ENCODE measurements around the gene MRPS34. TPM values are rescaled to one million over a fixed set of nuclear protein-coding genes. Genes with fewer than 3 reads are reported as not detected.

Gene MRPS34
- total RNA-seq, 1 donor from 2014 or later: 98.6 TPM

DNA sequence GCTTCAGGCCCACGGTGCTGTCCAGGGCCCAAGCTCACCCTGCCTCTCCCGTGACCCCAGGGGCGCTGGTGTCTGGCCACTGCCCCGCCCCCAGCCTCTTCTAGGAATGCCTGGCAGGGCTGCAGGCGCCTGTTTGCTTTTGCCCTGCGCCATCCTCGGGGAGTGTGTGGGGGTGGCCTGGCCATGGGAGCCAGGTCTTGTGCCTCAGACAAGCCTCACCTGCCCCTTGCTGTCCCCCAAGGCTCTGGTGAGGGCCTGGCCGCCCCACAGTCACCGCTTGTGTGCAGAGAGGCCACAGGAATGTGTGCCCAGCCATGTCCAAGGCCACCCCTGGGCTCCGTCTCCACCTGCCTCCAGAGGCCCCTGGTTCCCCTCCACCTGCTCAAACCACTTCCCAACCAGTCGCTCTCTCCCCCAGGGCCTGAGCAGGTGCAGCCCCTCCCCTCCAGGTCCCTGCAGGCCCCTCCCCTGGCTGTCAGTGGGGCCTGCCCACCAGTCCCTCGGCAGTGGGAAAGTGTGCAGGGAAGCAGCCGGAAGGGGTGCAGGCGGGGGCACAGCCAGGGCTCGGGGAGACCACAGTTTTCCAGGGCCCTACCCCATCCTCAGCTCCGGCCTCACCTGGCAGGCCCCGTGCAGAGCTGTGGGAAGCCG, 21.4 kb upstream of the MRPS34 start:
- peak; percentile 2 for ATAC-seq

DNA sequence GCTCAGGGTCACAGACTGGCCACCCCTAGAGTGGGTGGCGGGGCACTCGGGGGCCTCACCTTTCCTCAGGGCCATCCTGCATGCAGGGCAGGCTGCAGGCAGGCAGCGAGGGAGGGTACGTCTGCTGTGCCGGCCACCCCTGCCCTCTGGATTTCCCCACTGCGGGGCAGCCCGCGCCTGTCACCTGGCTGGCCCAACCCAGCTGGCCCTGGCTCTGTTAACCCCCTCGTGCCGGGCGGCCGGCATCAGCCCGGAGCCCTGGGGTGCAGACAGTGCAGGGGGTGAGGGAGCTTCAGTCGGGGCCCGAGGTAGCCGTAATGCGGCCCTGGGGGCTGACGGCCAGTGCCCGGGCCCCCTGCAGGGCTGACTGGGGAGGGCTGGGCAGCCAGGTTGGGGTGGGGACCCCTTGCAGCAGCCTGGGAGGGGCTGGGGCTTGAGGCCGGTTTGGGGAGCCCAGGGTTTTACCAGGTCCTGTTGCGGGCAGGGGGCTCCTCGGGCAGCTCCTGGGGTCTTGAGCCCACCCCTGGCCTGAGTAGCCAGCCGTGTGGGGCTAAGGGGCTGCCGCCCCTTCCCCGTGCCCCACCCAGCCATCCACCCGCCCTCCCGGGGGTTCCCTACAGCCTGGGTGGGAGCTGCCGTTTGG, 20.8 kb upstream of the MRPS34 start, which contains the start of gene IGFALS:
Gene IGFALS, minus strand, starts transcription at position 128 of the 643 bp plus-strand sequence. Its CDS starts 53 bp downstream, at position 75.
- ATAC-seq: peak; percentile 2

DNA sequence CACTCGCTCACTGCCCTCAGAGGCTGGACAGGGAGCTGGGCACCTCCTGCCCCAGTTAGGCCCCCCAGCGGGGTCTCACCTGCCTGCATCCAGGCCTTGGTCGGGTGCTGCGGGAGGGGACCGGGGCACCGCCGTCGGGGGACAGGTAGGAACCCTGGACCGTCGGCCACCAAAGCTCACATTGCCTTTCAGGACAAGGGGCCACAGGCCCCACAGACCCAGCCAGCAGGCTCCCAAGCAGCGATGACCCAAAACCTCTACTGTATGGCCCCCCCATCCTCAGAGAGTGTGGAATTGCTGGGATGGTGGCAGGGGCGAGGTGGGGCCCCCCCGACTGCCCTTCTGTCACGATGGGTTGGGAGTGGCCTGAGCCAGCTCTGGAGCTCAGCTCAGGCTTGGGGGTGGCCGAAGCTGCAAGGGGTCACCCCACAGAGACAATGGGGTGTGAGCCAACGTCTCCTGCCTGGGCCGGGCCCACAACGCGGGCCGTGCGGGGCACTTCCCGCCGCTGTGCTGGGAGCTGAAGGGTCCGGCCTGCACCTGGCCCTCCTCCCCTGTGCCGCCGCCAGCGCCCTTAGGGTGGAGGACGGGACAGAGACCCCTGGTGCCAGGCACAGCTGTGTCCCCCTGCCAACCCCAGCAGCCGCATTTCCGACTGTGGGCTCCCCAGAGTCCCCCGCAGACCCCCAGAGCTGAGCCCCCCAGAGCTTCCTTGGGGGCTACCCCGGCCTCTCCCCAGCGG, 20.1 kb upstream of the MRPS34 start:
- ATAC-seq: no peak

- ATAC-seq: no peak
Observed at GRCh38 chr16:1791943-1792812, 19.2 kb upstream of the MRPS34 start.

DNA sequence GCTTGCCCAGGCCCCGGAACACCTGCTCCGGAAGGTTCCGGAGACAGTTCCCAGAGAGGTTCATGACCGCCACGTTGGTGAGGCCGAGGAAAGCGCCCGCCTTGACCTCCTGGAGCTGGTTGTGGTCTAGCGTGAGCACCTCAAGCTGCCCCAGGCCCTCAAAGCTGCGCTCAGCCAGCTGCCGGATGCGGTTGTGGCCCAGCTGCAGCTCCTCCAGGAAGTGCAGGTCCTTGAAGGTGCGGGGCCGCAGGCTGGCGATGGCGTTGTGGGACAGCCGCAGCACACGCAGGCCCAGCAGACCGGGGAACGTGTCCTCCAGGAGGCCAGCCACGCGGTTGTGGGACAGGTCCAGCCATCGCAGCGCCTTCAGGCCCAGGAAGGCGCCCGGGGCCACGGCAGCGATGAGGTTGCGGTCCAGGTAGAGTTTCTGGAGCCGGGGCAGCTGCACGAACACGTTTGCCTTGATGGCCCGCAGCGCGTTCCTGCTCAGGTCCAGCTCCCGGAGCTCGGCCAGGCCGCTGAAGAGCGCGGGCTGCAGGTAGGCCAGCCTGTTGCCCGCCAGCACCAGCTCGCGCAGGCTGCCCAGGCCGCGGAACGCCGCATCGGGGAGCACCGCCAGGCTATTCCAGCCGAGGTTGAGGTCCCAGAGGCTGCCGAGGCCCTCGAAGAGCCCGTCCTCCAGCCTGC, 18.5 kb upstream of the MRPS34 start:
- ATAC-seq: no peak

GRCh38 chr16:1790611-1791255, 17.8 kb upstream of the MRPS34 start:
- no peak for ATAC-seq

DNA sequence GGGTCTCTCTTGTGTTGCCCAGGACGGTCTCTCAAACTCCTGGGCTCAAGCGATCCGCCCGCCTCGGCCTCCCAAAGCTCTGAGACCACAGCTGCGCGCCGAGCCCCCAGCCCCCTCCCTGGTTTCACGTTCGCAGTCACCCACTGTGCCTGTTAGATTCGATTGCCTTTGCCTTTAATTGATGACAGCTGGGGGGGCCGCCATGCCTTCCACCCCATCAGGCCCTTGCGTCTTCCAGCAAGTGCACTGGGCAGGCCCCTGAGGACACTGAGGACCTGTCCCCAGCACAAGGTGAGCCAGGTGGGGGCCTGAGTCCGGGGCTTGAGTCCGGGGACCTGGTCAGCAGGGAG, 17.3 kb upstream of the MRPS34 start:
- ATAC-seq: no peak

- ATAC-seq: no peak
Observed at GRCh38 chr16:1789643-1790045, 16.7 kb upstream of the MRPS34 start.

DNA sequence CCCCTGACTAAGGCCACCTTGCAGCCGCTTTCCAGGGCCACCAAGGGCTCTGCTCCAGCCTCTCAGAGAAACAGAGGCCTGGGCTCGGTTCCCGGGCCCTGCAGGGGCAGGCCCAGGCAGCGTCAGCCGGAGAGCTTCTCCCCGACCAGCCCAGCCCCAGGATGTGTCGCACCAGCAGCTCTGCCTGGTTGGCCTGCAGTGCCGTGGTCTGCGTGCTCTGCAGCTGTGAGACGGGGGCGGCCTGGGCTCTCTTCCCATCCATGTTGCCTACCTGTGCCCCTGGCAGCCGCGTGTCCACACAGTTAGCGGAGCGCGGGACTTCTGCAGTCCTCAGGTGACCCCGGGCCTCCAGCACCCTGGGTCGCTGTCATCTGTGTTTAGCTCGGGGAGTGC, 15.8 kb upstream of the MRPS34 start:
- peak; percentile 67 for ATAC-seq

DNA sequence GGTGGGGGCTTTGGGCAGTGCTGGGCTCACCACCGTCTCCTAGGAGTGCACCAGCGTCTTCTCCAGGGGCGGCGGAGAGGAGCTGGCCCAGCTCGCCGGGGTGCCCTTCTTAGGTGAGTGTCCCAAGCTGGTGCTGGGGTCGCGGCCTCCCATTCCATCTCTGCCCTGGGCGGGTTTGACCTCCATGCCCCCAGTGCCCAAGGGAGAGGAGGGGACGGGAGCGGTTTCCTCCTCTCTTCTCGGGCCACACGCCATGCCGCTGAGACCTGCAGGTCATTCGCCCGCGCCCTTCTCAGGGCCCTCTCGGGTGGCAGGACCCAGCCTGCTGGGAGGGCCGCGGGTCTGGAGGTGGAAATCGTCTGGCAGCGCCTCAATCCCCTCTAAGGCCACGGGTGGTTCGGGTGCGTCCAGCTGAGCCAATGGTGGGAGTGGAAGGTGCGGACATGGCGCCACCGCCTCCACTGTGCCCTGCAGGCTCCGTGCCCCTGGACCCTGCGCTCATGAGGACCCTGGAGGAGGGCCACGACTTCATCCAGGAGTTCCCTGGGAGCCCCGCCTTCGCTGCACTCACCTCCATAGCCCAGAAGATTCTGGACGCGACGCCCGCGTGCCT, 15.3 kb upstream of the MRPS34 start:
- ATAC-seq: no peak

GRCh38 chr16:1787322-1788094, 14.6 kb upstream of the MRPS34 start:
- ATAC-seq: no peak

GRCh38 chr16:1787056-1787321, 14.1 kb upstream of the MRPS34 start:
- ATAC-seq: no peak

GRCh38 chr16:1786242-1787055, 13.5 kb upstream of the MRPS34 start:
- no peak for ATAC-seq

- ATAC-seq: no peak
Observed at GRCh38 chr16:1785846-1786170, 12.9 kb upstream of the MRPS34 start.

- no peak for ATAC-seq
Observed at GRCh38 chr16:1784977-1785845, 12.3 kb upstream of the MRPS34 start.

GRCh38 chr16:1782408-1783264, 9.7 kb upstream of the MRPS34 start, which contains the start of the genes NUBP2 and SPSB3:
NUBP2 (plus strand) TSS chr16:1782960; CDS start chr16:1783021, 61 bp downstream.
SPSB3 (minus strand) TSS chr16:1782571; CDS start chr16:1781483, 1,088 bp downstream.
- peak; percentile 88 for ATAC-seq

DNA sequence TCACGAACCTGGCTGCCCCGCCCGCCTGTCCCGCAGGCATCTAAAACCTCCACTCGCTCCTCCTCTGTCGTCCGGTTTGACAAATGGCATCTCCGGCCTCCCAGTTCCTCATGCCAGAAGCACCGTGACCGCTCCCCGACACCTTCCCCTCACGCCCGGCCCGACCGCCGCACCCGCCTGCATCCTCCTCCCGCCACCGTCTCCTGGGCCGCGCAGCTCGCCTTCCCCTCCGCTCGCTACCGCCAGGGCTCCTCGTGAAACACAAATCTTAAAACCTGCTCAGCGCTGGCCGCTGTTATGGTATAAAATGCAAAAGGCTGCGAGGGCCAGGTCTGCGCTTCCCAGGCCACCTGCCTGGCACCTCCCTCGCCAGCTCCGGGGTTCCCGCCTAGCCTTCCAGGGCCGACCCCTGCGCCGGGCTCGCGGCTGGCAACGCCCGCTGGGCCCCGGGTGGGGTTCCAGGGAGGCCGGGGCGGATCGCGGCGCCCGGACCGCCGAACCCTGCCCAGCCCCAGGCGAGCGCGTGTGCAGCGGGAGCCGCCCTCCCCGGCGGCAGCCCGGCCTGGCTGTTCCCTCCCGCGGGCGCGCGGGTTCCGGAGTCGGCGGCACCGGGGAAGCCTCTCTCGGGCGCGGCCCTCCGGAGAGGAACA, 8.9 kb upstream of the MRPS34 start:
- peak; percentile 14 for ATAC-seq

Data from esophagus mucosa (tissue), 1 donor.